WERI-Rb-1 (cell line): ENCODE results near the gene LENG1.

Source experiments
- DNase-seq: peaks from one replicate; pipeline ENCODE4 v3.0.0-alpha.2; 2020
- H3K27ac ChIP-seq: fragments of 250-450 bp; sonication (Bioruptor Pico); 2 replicates; pipeline ENCODE4 v1.5.1; 2020; ENCODE audit warnings: mild to moderate bottlenecking, moderate library complexity
- H3K27me3 ChIP-seq: fragments of 250-450 bp; sonication (Bioruptor Pico); 2 replicates; pipeline ENCODE4 v1.5.1; 2021; ENCODE audit warnings: mild to moderate bottlenecking, low read depth, moderate library complexity; ENCODE audit not compliant: insufficient read depth, severe bottlenecking
- H3K36me3 ChIP-seq: fragments of 250-450 bp; sonication (Bioruptor Pico); 2 replicates; pipeline ENCODE4 v1.5.1; 2020; ENCODE audit warnings: mild to moderate bottlenecking, moderate library complexity
- H3K4me3 ChIP-seq: 2 replicates; pipeline ENCODE4 v1.5.1; 2011; ENCODE audit warnings: low read depth, mild to moderate bottlenecking, control low read depth, low read length
- H3K9me3 ChIP-seq: fragments of 250-450 bp; sonication (Bioruptor Pico); 2 replicates; pipeline ENCODE4 v1.5.1; 2021; ENCODE audit warnings: mild to moderate bottlenecking, moderate library complexity; ENCODE audit not compliant: severe bottlenecking
- CTCF ChIP-seq: IDR thresholded peaks from 2 replicates; pipeline ENCODE4 v1.5.1; 2011; ENCODE audit warnings: low read depth, mild to moderate bottlenecking, control low read depth, inconsistent platforms, low read length

Gene LENG1

GRCh38 chr19:54128796-54129616, 30.5 kb downstream of the LENG1 start:
- H3K4me3 ChIP-seq: no peak overlapping the region
- H3K27me3 ChIP-seq: no peaks in the 10 kb centered on the region
- TF ChIP-seq CTCF: no peak
- peaks cover 60% of the 10 kb centered on the region for H3K36me3 ChIP-seq
- no peak overlapping the region for H3K27ac ChIP-seq
- DNase-seq: no peak
- no peaks in the 10 kb centered on the region for H3K9me3 ChIP-seq

- Histone ChIP-seq H3K9me3 (no peaks in the 10 kb centered on the region), H3K27me3 (no peaks in the 10 kb centered on the region), H3K4me3 (no peak overlapping the region), H3K27ac (no peak overlapping the region), H3K36me3 (peaks cover 66% of the 10 kb centered on the region)
- no peak for DNase-seq
- no peak for TF ChIP-seq CTCF
These were observed 31.1 kb downstream of the LENG1 start for GRCh38 chr19:54128441-54128725.

GRCh38 chr19:54127688-54128440, 31.7 kb downstream of the LENG1 start:
- TF ChIP-seq CTCF: no peak
- Histone ChIP-seq H3K4me3 (no peak overlapping the region), H3K9me3 (no peaks in the 10 kb centered on the region), H3K27ac (no peak overlapping the region), H3K27me3 (no peaks in the 10 kb centered on the region), H3K36me3 (peaks cover 68% of the 10 kb centered on the region)
- DNase-seq: no peak

GRCh38 chr19:54125713-54126112, 33.8 kb downstream of the LENG1 start:
- DNase-seq: no peak
- Histone ChIP-seq H3K9me3 (no peaks in the 10 kb centered on the region), H3K4me3 (no peak overlapping the region), H3K27ac (no peak overlapping the region), H3K36me3 (peaks cover 68% of the 10 kb centered on the region), H3K27me3 (no peaks in the 10 kb centered on the region)
- no peak for TF ChIP-seq CTCF

- Histone ChIP-seq H3K27ac (no peak overlapping the region), H3K36me3 (peaks cover 71% of the 10 kb centered on the region), H3K4me3 (no peak overlapping the region), H3K9me3 (no peaks in the 10 kb centered on the region), H3K27me3 (no peaks in the 10 kb centered on the region)
- TF ChIP-seq CTCF: no peak
- DNase-seq: no peak
These were observed 35.1 kb downstream of the LENG1 start for GRCh38 chr19:54124393-54124792.
